HT1080 (cell line): Measurements from ENCODE around the gene SMPD2. TPM values are rescaled to one million over a fixed set of nuclear protein-coding genes. Genes with fewer than 3 reads are reported as not detected.

Source experiments
- DNase-seq: peaks from one replicate; pipeline ENCODE4 v3.0.0-alpha.2; 2015; ENCODE audit warnings: low read depth
- total RNA-seq: library from RNA; depleted of rRNA; stranded (reverse); fragments of >200 nt; shearing (Covaris generic); gene quantifications from 2 replicates; pipeline ENCODE4 v1.2.3, GENCODE V29; 2014; rRNA removed

SMPD2 gene
- total RNA-seq, 1 experiment from 2014 or later, result 14.9 TPM

DNA sequence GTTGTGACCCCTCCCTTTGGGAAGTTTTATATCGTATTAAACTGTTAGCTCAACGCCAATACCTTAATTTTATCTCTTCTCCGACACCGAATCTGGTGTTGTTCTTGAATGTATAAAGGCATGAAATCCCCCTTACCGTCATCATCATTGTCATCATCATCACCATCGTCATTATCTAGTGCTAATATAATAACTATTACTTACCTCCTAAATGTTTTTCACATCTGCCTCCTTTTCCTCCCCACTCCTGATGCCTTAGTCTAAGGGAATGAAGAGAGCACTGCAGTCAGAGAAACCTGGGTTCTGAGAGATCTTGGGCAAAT lies 43.2 kb downstream of the SMPD2 start:
- DNase-seq, result no peak

DNA sequence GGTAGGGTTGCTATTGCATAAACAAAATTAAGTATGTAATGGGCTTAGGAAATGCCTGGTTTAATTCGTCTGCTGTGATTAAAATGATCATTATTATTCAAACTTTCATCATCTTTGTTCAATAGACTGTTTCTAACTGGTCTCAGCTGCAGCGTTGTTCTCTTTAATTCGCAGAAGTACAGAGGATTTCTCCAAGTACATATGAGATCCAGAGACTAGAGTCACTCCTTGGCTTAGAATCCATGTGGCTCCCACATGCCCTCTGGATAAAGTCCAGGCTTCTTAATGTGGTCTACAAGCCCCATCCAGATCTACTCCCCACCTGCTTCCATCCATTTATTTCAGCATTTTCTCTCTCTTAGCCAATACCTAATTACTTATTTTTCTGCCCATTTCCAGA lies 43.6 kb downstream of the SMPD2 start:
- no peak for DNase-seq

DNA sequence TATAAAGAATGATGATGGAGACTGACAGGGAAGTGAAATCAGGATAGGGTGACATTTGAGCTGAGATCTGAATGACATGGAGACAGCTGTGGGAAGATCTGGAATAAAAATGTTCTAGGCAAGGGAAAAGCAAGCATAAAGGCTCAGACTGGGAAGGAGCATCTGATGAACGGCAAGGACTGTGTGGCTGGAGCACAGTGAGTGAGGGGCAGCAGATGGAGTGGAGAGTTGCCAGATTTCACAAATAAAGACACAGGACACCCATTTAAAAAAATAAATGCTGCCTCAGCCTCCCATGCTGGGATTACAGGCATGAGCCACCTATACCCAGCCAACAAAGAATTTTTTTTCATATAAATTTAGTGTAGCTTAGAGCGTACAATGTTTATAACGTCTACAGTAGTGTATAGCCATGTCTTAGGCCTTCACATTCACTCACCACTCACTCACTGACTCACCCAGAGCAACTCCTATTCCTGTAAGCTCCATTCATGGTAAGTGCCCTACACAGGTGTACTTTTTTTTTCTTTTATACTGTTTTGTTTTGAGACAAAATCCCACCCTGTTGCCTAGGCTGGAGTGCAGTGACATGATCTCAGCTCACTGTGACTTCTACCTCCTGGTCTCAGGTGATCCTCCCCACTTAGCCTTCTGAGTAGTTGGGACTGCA lies 44.9 kb downstream of the SMPD2 start:
- no peak for DNase-seq

DNA sequence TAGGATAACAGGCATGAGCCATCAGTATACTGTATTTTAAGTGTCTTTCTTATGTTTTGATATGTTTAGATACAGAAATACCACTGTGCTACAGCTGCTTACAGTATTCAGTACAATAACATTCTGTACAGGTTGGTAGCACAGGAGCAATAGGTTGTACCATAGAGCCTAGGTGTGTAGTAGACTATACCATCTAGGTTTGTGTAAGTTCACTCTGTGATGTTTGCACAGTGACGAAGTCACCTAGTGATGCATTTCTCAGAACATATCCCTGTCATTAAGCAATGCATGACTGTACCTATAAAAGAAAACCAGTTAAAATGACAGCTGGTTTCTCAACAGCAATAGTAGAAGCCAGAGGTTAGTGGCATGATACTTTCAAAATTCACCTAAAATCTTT lies 45.5 kb downstream of the SMPD2 start:
- no peak for DNase-seq

DNA sequence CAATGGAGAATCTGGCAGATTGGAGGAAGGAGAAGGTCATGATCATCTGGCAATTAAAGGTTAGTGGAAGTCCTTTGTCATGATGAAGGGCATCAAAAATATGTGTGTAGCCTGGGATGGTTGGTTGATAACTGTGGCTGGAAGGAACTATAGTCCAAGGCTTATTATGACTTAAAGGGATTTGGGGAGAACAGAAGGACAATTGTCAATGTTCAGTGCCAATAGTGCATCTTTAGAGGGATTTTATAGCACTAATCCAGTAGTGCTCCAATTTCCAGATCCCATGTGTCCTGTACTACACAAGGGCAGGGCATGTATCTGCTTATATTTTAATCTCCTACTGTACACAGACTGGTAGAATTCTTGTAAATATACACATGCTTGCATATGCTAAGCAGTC lies 47.5 kb downstream of the SMPD2 start:
- DNase-seq, result no peak

DNA sequence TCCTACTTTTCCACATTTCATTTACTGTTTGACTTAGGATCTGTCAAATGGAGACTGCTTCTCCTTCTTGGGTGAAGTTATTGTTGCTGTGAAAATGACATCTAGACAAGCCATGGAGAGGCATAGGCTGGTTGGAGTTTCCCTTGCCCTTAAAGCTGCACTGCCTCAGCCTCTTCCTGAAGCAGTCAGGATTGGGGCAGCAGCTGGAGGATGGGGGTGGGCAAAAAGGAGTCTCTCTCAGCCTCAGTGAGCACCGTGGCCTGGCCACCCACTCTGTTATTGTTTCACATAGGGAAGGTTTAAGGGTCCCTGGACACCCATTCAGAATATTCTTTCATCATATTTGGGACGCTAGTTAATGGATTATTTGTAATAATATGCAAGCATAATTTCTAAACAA lies 50.2 kb downstream of the SMPD2 start:
- DNase-seq, result no peak

DNA sequence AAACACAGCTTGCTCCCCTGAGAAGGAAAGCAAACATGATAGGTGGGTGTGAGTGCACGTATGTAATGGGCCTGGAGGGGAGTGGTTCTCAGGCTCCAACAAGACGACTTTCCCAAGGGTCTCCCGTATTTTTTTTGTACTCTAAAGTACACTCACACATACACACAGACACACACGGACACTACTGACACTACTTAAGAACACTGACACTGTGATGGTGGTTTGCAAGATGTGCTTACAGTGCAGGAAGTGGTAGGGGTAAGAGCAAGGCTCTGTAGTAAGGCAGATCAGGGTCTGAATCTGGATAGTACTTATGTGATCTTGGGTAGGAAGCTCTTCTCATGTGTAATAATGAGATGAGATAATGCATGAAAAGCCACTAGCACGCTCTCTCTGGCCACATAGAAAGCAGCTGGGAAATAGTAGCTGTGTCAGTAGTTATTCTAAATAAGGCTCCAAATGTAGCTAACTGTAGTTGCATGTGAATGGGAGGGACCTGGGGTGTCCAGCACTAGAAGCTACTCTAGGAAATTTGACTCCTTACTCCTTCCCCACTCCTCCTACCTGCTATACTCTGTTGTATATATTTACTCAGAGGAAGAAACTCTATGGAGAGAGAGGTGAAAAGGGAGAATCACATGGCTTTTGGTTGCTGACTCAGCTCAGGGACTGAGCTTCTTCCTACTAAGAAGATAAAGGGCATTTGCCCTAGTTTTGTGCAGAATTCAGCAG lies 50.8 kb downstream of the SMPD2 start:
- peak; percentile 46 for DNase-seq

Other genes starting within 250 kb of the SMPD2 start
- 99.0 and 125 TPM in 2 replicates for gene CD164, start 58.3 kb upstream of the SMPD2 start, total RNA-seq
- gene PPIL6, start 96 bp upstream of the SMPD2 start, total RNA-seq, result 0.05 TPM in 1 of 2 replicates, not detected in the other
- gene MICAL1, start 15.0 kb downstream of the SMPD2 start, total RNA-seq, result 37.2 and 37.3 TPM in 2 replicates
- 9.6 and 10.8 TPM in 2 replicates for gene ZBTB24, start 42.5 kb downstream of the SMPD2 start, total RNA-seq